DMS 273 (cell line): Measurements from ENCODE around the gene DNAI1.
"Not testable (repeated sequence)": the region's sequence is repeated elsewhere in the genome, so short reads cannot be mapped to it uniquely, and the experiment has no call there.

Experiments used
- DNase-seq: peaks from one replicate; lab custom pipeline; 2025; ENCODE audit not compliant: unreplicated experiment; lab: John Stamatoyannopoulos, UW

DNAI1 gene

GRCh38 chr9:34458013-34458958, at the start of gene DNAI1, which contains the start of gene FAM219A:
Gene DNAI1 (plus strand): TSS chr9:34458805. CDS start chr9:34459006, 201 bp downstream.
Gene FAM219A (minus strand): TSS chr9:34458570. CDS start chr9:34458263, 307 bp downstream.
- DNase-seq = peak; percentile 99

GRCh38 chr9:34409154-34409553, 49.5 kb upstream of the DNAI1 start:
- DNase-seq = no peak

- no peak for DNase-seq
Observed at GRCh38 chr9:34412336-34412735, 46.3 kb upstream of the DNAI1 start.

- DNase-seq = peak; percentile 51
Observed at GRCh38 chr9:34413231-34413852, 45.3 kb upstream of the DNAI1 start.

- no peak for DNase-seq
Observed at GRCh38 chr9:34417734-34418133, 40.9 kb upstream of the DNAI1 start.

- no peak for DNase-seq
Observed at GRCh38 chr9:34419716-34420504, 38.7 kb upstream of the DNAI1 start.

GRCh38 chr9:34426347-34427074, 32.1 kb upstream of the DNAI1 start:
- DNase-seq = no peak

GRCh38 chr9:34428325-34428958, 30.2 kb upstream of the DNAI1 start:
- peak; percentile 86 for DNase-seq

GRCh38 chr9:34430843-34431437, 27.7 kb upstream of the DNAI1 start:
- peak; percentile 87 for DNase-seq

GRCh38 chr9:34431667-34432066, 26.9 kb upstream of the DNAI1 start:
- peak; percentile 63 for DNase-seq

GRCh38 chr9:34437006-34437925, 21.3 kb upstream of the DNAI1 start:
- peak; percentile 87 for DNase-seq

- DNase-seq = not testable (repeated sequence)
Observed at GRCh38 chr9:34437926-34438307, 20.7 kb upstream of the DNAI1 start.

- not testable (repeated sequence) for DNase-seq
Observed at GRCh38 chr9:34438465-34438864, 20.1 kb upstream of the DNAI1 start.

GRCh38 chr9:34440017-34440416, 18.6 kb upstream of the DNAI1 start:
- DNase-seq = peak; percentile 47

- no peak for DNase-seq
Observed at GRCh38 chr9:34442770-34443169, 15.8 kb upstream of the DNAI1 start.

- DNase-seq = peak; percentile 72
Observed at GRCh38 chr9:34443533-34443932, 15.1 kb upstream of the DNAI1 start.

GRCh38 chr9:34443976-34444375, 14.6 kb upstream of the DNAI1 start:
- peak; percentile 73 for DNase-seq

- no peak for DNase-seq
Observed at GRCh38 chr9:34446468-34446891, 12.1 kb upstream of the DNAI1 start.

GRCh38 chr9:34446951-34447350, 11.7 kb upstream of the DNAI1 start:
- no peak for DNase-seq
